ENCODE measurements around the gene ABHD1. TPM values are rescaled to one million over a fixed set of nuclear protein-coding genes. Genes with fewer than 3 reads are reported as not detected.

Gene ABHD1
- total RNA-seq, 2 donors from 2014 or later, result 0.33 TPM; not detected in 1

DNA sequence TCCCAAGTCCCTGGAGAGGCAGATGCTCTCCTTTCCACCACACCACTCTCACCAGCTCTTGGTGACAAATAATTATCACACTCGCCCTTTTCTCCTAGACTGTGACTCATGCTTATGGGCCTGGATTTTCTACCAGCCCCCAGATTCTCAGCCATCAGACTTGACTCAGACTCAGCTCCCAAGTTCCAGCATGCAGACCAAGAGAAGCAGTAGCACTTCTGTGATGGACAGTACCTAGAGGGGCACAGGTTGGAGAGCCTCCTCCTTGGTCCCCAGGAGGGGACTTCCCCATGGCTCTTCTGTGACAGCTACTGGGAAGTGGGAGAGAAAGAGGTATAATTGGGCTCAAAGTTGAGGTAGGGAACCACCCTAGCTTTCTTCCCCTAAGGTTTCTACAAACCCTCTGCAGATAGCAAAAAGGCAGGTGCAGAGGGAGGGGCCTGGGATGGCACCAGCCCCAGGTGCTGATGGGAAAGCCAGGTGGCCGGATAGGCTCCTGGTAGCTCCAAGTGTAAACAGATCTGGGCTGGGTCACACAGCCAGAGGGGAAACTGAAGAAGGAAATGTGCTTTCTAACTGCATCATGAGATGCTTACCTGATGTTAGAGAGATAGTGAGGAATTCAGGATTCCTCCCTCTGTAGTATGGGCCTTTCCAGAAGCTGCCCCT, 29.3 kb downstream of the ABHD1 start:
- DNase-seq (no peak), ATAC-seq (no peak)
- H3K27me3 ChIP-seq, result no peaks in the 10 kb centered on the region
- 39 to 84% methylated on average over 2 of the region's 2 CpGs for WGBS, 2 donors
- H3K36me3 ChIP-seq (replicated peaks in 1 of 2; ENCODE audit: insufficient read depth in 1 of 2, low read depth in 2 of 2), result no peaks in the 10 kb centered on the region
- no peak overlapping the region for H3K27ac ChIP-seq
- no peaks in the 10 kb centered on the region for H3K4me1 ChIP-seq
- H3K9me3 ChIP-seq, result no peaks in the 10 kb centered on the region
- TF ChIP-seq, protein P1, sequence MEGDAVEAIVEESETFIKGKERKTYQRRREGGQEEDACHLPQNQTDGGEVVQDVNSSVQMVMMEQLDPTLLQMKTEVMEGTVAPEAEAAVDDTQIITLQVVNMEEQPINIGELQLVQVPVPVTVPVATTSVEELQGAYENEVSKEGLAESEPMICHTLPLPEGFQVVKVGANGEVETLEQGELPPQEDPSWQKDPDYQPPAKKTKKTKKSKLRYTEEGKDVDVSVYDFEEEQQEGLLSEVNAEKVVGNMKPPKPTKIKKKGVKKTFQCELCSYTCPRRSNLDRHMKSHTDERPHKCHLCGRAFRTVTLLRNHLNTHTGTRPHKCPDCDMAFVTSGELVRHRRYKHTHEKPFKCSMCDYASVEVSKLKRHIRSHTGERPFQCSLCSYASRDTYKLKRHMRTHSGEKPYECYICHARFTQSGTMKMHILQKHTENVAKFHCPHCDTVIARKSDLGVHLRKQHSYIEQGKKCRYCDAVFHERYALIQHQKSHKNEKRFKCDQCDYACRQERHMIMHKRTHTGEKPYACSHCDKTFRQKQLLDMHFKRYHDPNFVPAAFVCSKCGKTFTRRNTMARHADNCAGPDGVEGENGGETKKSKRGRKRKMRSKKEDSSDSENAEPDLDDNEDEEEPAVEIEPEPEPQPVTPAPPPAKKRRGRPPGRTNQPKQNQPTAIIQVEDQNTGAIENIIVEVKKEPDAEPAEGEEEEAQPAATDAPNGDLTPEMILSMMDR (IDR thresholded peaks at IDR 0.05), result no peak
- no peak for TF ChIP-seq POLR2A (IDR thresholded peaks at IDR 0.05)
- intact Hi-C loops (cut with DNase I), result no loop called here
- no peak overlapping the region for H3K4me3 ChIP-seq

DNA sequence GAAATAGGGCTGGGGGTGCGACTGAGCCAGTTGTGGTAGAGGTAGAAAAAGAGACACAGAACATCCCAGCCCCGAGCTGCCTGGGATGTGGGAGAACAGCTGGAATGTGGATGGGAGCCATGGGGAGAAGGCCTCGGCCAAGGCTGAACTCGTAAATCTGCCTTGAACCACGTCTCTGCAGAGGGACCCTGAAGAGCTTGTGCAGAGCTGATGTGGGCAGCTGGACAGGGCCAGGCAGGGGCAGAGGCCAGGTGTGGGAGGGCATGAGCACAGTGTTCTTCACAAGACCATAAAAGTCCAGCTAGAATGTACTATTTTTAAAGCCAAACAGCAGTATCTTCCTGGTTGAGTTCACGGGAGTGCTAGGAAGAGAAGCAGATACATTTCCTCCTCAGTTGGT, 30.9 kb downstream of the ABHD1 start:
- Histone ChIP-seq H3K27ac (no peak overlapping the region), H3K4me3 (no peak overlapping the region), H3K9me3 (no peaks in the 10 kb centered on the region), H3K36me3 (replicated peaks in 1 of 2; ENCODE audit: insufficient read depth in 1 of 2, low read depth in 2 of 2) (no peaks in the 10 kb centered on the region), H3K27me3 (no peaks in the 10 kb centered on the region), H3K4me1 (no peaks in the 10 kb centered on the region)
- TF ChIP-seq, protein P1 (IDR thresholded peaks at IDR 0.05), result no peak
- no peak for TF ChIP-seq POLR2A (IDR thresholded peaks at IDR 0.05)
- DNase-seq (no peak), ATAC-seq (no peak)
- WGBS, 2 donors, result 64 to 78% methylated on average over 6 of the region's 6 CpGs
- intact Hi-C loops (cut with DNase I), result no loop called here

DNA sequence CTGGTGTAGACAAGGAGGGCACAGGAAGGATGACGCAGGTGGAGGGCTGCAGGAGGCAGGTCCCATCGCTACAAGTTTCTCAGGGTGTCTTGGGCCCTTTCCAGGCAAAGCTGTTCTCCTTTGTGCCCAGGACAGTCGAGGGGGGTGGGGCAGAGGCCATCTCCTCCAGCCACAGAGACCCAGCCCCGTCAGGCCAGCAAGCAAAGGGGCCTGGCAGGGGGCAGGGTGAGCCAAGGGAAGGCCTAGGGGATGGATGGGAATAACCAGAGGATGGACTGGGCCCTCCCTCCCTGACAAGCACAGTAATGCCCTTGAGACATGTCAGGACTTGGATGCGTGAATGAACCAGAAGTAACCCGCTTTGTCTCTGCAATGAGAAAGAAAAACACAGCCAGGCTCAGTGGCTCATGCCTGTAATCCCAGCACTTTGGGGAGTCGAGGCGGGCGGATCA, 31.5 kb downstream of the ABHD1 start:
- Histone ChIP-seq H3K9me3 (no peaks in the 10 kb centered on the region), H3K27ac (no peak overlapping the region), H3K36me3 (replicated peaks in 1 of 2; ENCODE audit: insufficient read depth in 1 of 2, low read depth in 2 of 2) (no peaks in the 10 kb centered on the region), H3K27me3 (no peaks in the 10 kb centered on the region), H3K4me3 (no peak overlapping the region), H3K4me1 (no peaks in the 10 kb centered on the region)
- WGBS, 2 donors, result 74 to 75% methylated on average over 7 to 9 of the region's 9 CpGs
- TF ChIP-seq, protein P1 (IDR thresholded peaks at IDR 0.05), result no peak
- no peak for TF ChIP-seq POLR2A (IDR thresholded peaks at IDR 0.05)
- ATAC-seq, result no peak
- intact Hi-C loops (cut with DNase I), result no loop called here
- no peak for DNase-seq

DNA sequence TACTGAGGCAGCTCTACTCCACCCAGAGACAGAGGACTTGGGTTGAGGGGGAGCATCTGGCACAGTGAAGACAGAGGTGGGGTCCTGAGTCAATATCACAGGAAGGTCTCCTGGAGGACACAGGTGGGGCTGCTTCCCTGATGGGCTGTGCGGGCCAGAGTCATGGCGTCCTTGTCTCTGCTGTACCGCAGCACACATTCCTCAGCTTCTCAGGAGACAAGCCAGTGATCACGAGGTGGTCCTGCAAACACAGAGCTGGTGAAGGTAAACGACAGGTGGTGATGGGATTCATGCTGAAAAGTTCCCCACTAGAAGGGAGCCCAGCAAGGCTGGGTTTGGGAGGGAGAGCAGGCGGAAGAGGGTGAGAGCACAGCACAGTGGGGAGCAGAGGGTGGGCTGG, 34.9 kb downstream of the ABHD1 start:
- H3K27me3 ChIP-seq, result no peaks in the 10 kb centered on the region
- no peak overlapping the region for H3K27ac ChIP-seq
- TF ChIP-seq, protein P1 (IDR thresholded peaks at IDR 0.05), result no peak
- no peak for TF ChIP-seq POLR2A (IDR thresholded peaks at IDR 0.05)
- no peaks in the 10 kb centered on the region for H3K36me3 ChIP-seq (replicated peaks in 1 of 2; ENCODE audit: insufficient read depth in 1 of 2, low read depth in 2 of 2)
- 46% methylated on average over 5 to 6 of the region's 6 CpGs for WGBS, 2 donors
- H3K4me1 ChIP-seq, result no peaks in the 10 kb centered on the region
- no peak overlapping the region for H3K4me3 ChIP-seq
- intact Hi-C loops (cut with DNase I), result no loop called here
- DNase-seq, result no peak
- no peaks in the 10 kb centered on the region for H3K9me3 ChIP-seq
- no peak for ATAC-seq

DNA sequence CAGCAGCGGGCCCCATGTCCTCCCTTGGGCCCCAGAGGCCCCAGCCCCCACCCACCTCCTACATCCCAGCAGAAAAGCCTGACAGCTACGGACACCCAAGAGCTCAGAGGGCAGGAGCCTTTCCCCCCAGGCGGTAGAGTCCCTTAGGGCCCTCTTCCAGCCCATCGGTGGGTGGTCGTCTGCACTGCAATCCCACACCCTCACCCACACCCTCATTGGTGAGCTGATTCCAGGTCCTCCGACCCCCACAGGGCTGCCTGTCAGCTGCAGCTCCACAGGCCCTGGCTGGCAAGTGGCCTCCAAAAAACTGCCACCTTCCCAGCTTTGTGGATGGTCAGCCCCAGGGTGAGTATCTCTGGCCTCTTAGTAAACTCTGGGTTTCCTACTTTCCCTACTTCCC, 35.7 kb downstream of the ABHD1 start:
- Histone ChIP-seq H3K9me3 (no peaks in the 10 kb centered on the region), H3K4me3 (no peak overlapping the region), H3K27me3 (no peaks in the 10 kb centered on the region), H3K36me3 (replicated peaks in 1 of 2; ENCODE audit: insufficient read depth in 1 of 2, low read depth in 2 of 2) (no peaks in the 10 kb centered on the region), H3K4me1 (no peaks in the 10 kb centered on the region), H3K27ac (no peak overlapping the region)
- TF ChIP-seq POLR2A (IDR thresholded peaks at IDR 0.05), result no peak
- TF ChIP-seq, protein P1 (IDR thresholded peaks at IDR 0.05), result no peak
- DNase-seq (no peak), ATAC-seq (no peak)
- intact Hi-C loops (cut with DNase I), result no loop called here
- WGBS, 2 donors, result 57 to 65% methylated on average over 1 to 6 of the region's 6 CpGs

Data from body of pancreas (tissue), 4 donors.